HepG2 (cell line): Measurements from ENCODE around the gene INA. TPM values are rescaled to one million over a fixed set of nuclear protein-coding genes. Genes with fewer than 3 reads are reported as not detected.

ENCODE experiments used
- ATF1 ChIP-seq: IDR thresholded peaks from 2 replicates; pipeline ENCODE4 v1.6.1; 2016; ENCODE audit warnings: mild to moderate bottlenecking, control low read depth
- ELF3 ChIP-seq: IDR thresholded peaks from 2 replicates; pipeline ENCODE4 v1.6.1; 2016; ENCODE audit warnings: missing genetic modification reagents, missing compliant biosample characterization
- EP300 ChIP-seq, 3 experiments: sonication (generic) in 1 of 3; formaldehyde crosslinking in 1 of 3; IDR thresholded peaks; 2 replicates each; pipeline versions ENCODE4 v1.5.1 to v1.6.1; 2011 to 2020; ENCODE audit warnings: low read depth in 2 of 3, low read length in 2 of 3, borderline replicate concordance in 1 of 3, improper control_type of control experiment in 1 of 3, mild to moderate bottlenecking in 1 of 3, missing genetic modification reagents in 1 of 3, moderate library complexity in 1 of 3
- FOSL2 ChIP-seq: sonication (generic); formaldehyde crosslinking; IDR thresholded peaks from 2 replicates; pipeline ENCODE4 v1.4.0; 2020; ENCODE audit warnings: missing genetic modification reagents
- MEF2D ChIP-seq: sonication (generic); formaldehyde crosslinking; IDR thresholded peaks from 2 replicates; pipeline ENCODE4 v1.5.1; 2020; ENCODE audit warnings: mild to moderate bottlenecking, missing genetic modification reagents
- MXI1 ChIP-seq: IDR thresholded peaks from 3 replicates; pipeline ENCODE4 v1.6.1; 2012; ENCODE audit warnings: low read depth, low read length, inconsistent platforms, borderline replicate concordance
- NCOA2 ChIP-seq: sonication (generic); formaldehyde crosslinking; IDR thresholded peaks from 2 replicates; pipeline ENCODE4 v1.8.0; 2022; ENCODE audit warnings: inconsistent platforms
- PPARG ChIP-seq: conservative IDR thresholded peaks from 2 replicates; pipeline ENCODE4 v1.6.1; 2016; ENCODE audit warnings: missing biosample characterization, missing genetic modification reagents
- RERE ChIP-seq: IDR thresholded peaks from 2 replicates; pipeline ENCODE4 v1.6.1; 2016; ENCODE audit warnings: low read depth, missing genetic modification reagents, missing compliant biosample characterization
- SAP130 ChIP-seq: IDR thresholded peaks from 2 replicates; pipeline ENCODE4 v1.6.1; 2016; ENCODE audit warnings: low read depth
- SOX5 ChIP-seq: IDR thresholded peaks from 2 replicates; pipeline ENCODE4 v1.6.1; 2016; ENCODE audit warnings: borderline replicate concordance
- TFAP4 ChIP-seq: sonication (generic); IDR thresholded peaks from 2 replicates; pipeline ENCODE4 v1.6.1; 2016; ENCODE audit warnings: low read depth, borderline replicate concordance
- ZBTB7B ChIP-seq: sonication (generic); formaldehyde crosslinking; IDR thresholded peaks from 2 replicates; pipeline ENCODE4 v1.4.0; 2020; ENCODE audit warnings: missing genetic modification reagents
- ZNF556 ChIP-seq: sonication (generic); formaldehyde crosslinking; IDR thresholded peaks from 2 replicates; pipeline ENCODE4 v1.4.0; 2020; ENCODE audit warnings: mild to moderate bottlenecking, missing genetic modification reagents, borderline replicate concordance
- ZNF781 ChIP-seq: sonication (generic); formaldehyde crosslinking; IDR thresholded peaks from 2 replicates; pipeline ENCODE4 v1.5.1; 2020; ENCODE audit warnings: borderline replicate concordance, mild to moderate bottlenecking, missing genetic modification reagents; ENCODE audit errors: not compliant biosample characterization
- ZSCAN29 ChIP-seq: sonication (generic); formaldehyde crosslinking; conservative IDR thresholded peaks from 2 replicates; pipeline ENCODE4 v1.4.0; 2020; ENCODE audit warnings: mild to moderate bottlenecking, missing genetic modification reagents
- polyA plus RNA-seq, 8 experiments: library from polyadenylated mRNA; depleted of rRNA in 3 of 8; stranded (reverse) in 7 of 8; unstranded in 1 of 8; fragments of >200 nt; fragmentation: Illumina TruSeq in 4 of 8; extraction: Trizol in 4 of 8; gene quantifications; 2 replicates each; pipeline versions ENCODE4 v1.2.1 to v1.2.3, GENCODE V29; 2011 to 2016; ENCODE audit warnings: low read depth in 4 of 8, missing spikeins in 1 of 8, mixed read lengths in 1 of 8; ENCODE audit not compliant: insufficient read depth in 1 of 8
- total RNA-seq, 5 experiments: library from RNA; depleted of rRNA; stranded (reverse); fragments of >200 nt; fragmentation: Illumina TruSeq; extraction: Trizol; gene quantifications; 2 replicates each; pipeline ENCODE4 v1.2.3, GENCODE V29; 2016; ENCODE audit warnings: low read depth in 1 of 5
- TF ChIP-seq, protein P1 (sequence below): sonication (generic); formaldehyde crosslinking; IDR thresholded peaks from 2 replicates; pipeline ENCODE4 v1.5.0; 2020; ENCODE audit warnings: mild to moderate bottlenecking, missing genetic modification reagents
- TF ChIP-seq, protein P2 (sequence below): IDR thresholded peaks from 2 replicates; pipeline ENCODE4 v1.6.1; 2012; ENCODE audit warnings: inconsistent platforms
- TF ChIP-seq, protein P3 (sequence below): IDR thresholded peaks from 2 replicates; pipeline ENCODE4 v1.6.1; 2016; ENCODE audit warnings: mild to moderate bottlenecking

The INA gene
- total and polyA plus RNA-seq, 2 of the 13 experiments (the other 11 are each of a cell fraction or from before 2014, with no cell fraction given): 0.04 to 0.13 TPM

- 0 out of 2 replicates have a peak, but pooled peaks have one; percentile 62 for TF ChIP-seq PPARG (CRISPR knock-in tag)
- TF ChIP-seq ATF1 (CRISPR knock-in tag): 0 out of 2 replicates have a peak, but pooled peaks have one; percentile 40
- TF ChIP-seq SOX5 (CRISPR knock-in tag): peak; percentile 90
- no peak for TF ChIP-seq ZSCAN29 (CRISPR knock-in tag)
- TF ChIP-seq, protein P1, sequence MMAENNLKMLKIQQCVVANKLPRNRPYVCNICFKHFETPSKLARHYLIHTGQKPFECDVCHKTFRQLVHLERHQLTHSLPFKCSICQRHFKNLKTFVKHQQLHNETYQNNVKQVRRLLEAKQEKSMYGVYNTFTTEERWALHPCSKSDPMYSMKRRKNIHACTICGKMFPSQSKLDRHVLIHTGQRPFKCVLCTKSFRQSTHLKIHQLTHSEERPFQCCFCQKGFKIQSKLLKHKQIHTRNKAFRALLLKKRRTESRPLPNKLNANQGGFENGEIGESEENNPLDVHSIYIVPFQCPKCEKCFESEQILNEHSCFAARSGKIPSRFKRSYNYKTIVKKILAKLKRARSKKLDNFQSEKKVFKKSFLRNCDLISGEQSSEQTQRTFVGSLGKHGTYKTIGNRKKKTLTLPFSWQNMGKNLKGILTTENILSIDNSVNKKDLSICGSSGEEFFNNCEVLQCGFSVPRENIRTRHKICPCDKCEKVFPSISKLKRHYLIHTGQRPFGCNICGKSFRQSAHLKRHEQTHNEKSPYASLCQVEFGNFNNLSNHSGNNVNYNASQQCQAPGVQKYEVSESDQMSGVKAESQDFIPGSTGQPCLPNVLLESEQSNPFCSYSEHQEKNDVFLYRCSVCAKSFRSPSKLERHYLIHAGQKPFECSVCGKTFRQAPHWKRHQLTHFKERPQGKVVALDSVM (CRISPR knock-in tag): peak; percentile 61
- TF ChIP-seq ELF3 (CRISPR knock-in tag): peak; percentile 75
- no peak for TF ChIP-seq ZNF781
- TF ChIP-seq, protein P2, sequence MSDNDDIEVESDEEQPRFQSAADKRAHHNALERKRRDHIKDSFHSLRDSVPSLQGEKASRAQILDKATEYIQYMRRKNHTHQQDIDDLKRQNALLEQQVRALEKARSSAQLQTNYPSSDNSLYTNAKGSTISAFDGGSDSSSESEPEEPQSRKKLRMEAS: 0 out of 2 replicates have a peak, but pooled peaks have one; percentile 12
- 0 out of 2 replicates have a peak, but pooled peaks have one; percentile 25 for TF ChIP-seq RERE (CRISPR knock-in tag)
- TF ChIP-seq FOSL2: peak; percentile 86
- TF ChIP-seq, protein P3, sequence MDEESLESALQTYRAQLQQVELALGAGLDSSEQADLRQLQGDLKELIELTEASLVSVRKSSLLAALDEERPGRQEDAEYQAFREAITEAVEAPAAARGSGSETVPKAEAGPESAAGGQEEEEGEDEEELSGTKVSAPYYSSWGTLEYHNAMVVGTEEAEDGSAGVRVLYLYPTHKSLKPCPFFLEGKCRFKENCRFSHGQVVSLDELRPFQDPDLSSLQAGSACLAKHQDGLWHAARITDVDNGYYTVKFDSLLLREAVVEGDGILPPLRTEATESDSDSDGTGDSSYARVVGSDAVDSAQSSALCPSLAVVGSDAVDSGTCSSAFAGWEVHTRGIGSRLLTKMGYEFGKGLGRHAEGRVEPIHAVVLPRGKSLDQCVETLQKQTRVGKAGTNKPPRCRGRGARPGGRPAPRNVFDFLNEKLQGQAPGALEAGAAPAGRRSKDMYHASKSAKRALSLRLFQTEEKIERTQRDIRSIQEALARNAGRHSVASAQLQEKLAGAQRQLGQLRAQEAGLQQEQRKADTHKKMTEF: peak; percentile 75
- TF ChIP-seq SAP130 (CRISPR knock-in tag): peak; percentile 67
- peak; percentile 85; the same call in 1 of the 2 replicates for TF ChIP-seq MEF2D (CRISPR knock-in tag)
- TF ChIP-seq EP300 (IDR thresholded peaks at IDR 0.05; ENCODE audit: low read depth in 2 of 2, low read length in 2 of 2): peak; percentile 29 to 90; a peak in 2 of 4 replicates
- TF ChIP-seq EP300 (CRISPR knock-in tag; IDR thresholded peaks at IDR 0.05; ENCODE audit: borderline replicate concordance): peak; percentile 82; the same call in 1 of the 2 replicates
- no peak for TF ChIP-seq MXI1
- no peak for TF ChIP-seq ZNF556
- TF ChIP-seq TFAP4: peak; percentile 27; the same call in 1 of the 2 replicates
- TF ChIP-seq ZBTB7B (CRISPR knock-in tag): no peak
- peak; percentile 86 for TF ChIP-seq NCOA2 (CRISPR knock-in tag)
These were observed 45.8 kb upstream of the INA start (continued) for GRCh38 chr10:103231047-103231551.
